HG03039 (cell line): Measurements from ENCODE around the gene TM7SF2.

Source experiments
- ATAC-seq: cut with Tn5 transposase; IDR thresholded peaks from one replicate; pipeline ENCODE4 v1.9.1; 2021; ENCODE audit warnings: mild to moderate bottlenecking, moderate library complexity; ENCODE audit not compliant: unreplicated experiment

Gene TM7SF2

GRCh38 chr11:65150509-65151299 lies 39.0 kb downstream of the TM7SF2 start:
- ATAC-seq, result no peak

- no peak for ATAC-seq
Observed at GRCh38 chr11:65151331-65151899, 39.7 kb downstream of the TM7SF2 start.

- ATAC-seq, result no peak
Observed at GRCh38 chr11:65152122-65152521, 40.5 kb downstream of the TM7SF2 start.

GRCh38 chr11:65156256-65156655 lies 44.6 kb downstream of the TM7SF2 start:
- ATAC-seq, result no peak

GRCh38 chr11:65156926-65157325 lies 45.3 kb downstream of the TM7SF2 start:
- no peak for ATAC-seq

- ATAC-seq, result no peak
Observed at GRCh38 chr11:65157336-65157735, 45.7 kb downstream of the TM7SF2 start.

- ATAC-seq, result no peak
Observed at GRCh38 chr11:65159012-65159411, 47.3 kb downstream of the TM7SF2 start.

- no peak for ATAC-seq
Observed at GRCh38 chr11:65160643-65161042, 49.0 kb downstream of the TM7SF2 start.

- no peak for ATAC-seq
Observed at GRCh38 chr11:65163684-65164083, 52.0 kb downstream of the TM7SF2 start.
